Fibroblast of the conjunctiva (primary cell): ENCODE data around the gene MORN3.
"Not testable (repeated sequence)": the region's sequence is repeated elsewhere in the genome, so short reads cannot be mapped to it uniquely, and the experiment has no call there.

Experiments
- DNase-seq: peaks from one replicate; pipeline ENCODE4 v3.0.0-alpha.2; 2010; ENCODE audit warnings: low read depth

Gene MORN3

GRCh38 chr12:121638298-121639202 is 30.9 kb downstream of the MORN3 start:
- no peak for DNase-seq

GRCh38 chr12:121637231-121637914 is 32.1 kb downstream of the MORN3 start:
- no peak for DNase-seq

GRCh38 chr12:121634836-121635235 is 34.6 kb downstream of the MORN3 start:
- DNase-seq: no peak

- not testable (repeated sequence) for DNase-seq
These were observed 35.6 kb downstream of the MORN3 start for GRCh38 chr12:121633833-121634196.

- DNase-seq: no peak
These were observed 37.1 kb downstream of the MORN3 start for GRCh38 chr12:121632069-121632970.

GRCh38 chr12:121630791-121631355 is 38.6 kb downstream of the MORN3 start:
- DNase-seq: no peak

- DNase-seq: no peak
These were observed 40.9 kb downstream of the MORN3 start for GRCh38 chr12:121628536-121628935.

GRCh38 chr12:121628037-121628436 is 41.4 kb downstream of the MORN3 start:
- DNase-seq: no peak

GRCh38 chr12:121626853-121627640 is 42.4 kb downstream of the MORN3 start:
- peak; percentile 34 for DNase-seq

GRCh38 chr12:121626087-121626852 is 43.2 kb downstream of the MORN3 start, which contains the start of gene ORAI1:
Gene ORAI1, plus strand, starts transcription at chr12:121626530.
- DNase-seq: peak; percentile 92

- DNase-seq: no peak
These were observed 49.0 kb downstream of the MORN3 start for GRCh38 chr12:121620333-121620891.

- no peak for DNase-seq
These were observed 50.7 kb downstream of the MORN3 start for GRCh38 chr12:121618659-121619233.

GRCh38 chr12:121614872-121615467 is 54.5 kb downstream of the MORN3 start:
- DNase-seq: no peak

- no peak for DNase-seq
These were observed 56.0 kb downstream of the MORN3 start for GRCh38 chr12:121613462-121613861.

- DNase-seq: no peak
These were observed 58.1 kb downstream of the MORN3 start for GRCh38 chr12:121611306-121611705.

GRCh38 chr12:121610239-121611149 is 59.0 kb downstream of the MORN3 start:
- DNase-seq: no peak

GRCh38 chr12:121608301-121608700 is 61.2 kb downstream of the MORN3 start:
- no peak for DNase-seq

- DNase-seq: no peak
These were observed 65.9 kb downstream of the MORN3 start for GRCh38 chr12:121603581-121603980.
